HG02642 (cell line): Measurements from ENCODE around the gene ZNF615.
A peak's percentile ranks its signal among the peaks of the same experiment; 100 is the strongest.
"Not testable (repeated sequence)": the region's sequence is repeated elsewhere in the genome, so short reads cannot be mapped to it uniquely, and the experiment has no call there.

ENCODE experiments used
- ATAC-seq: cut with Tn5 transposase; IDR thresholded peaks from one replicate; pipeline ENCODE4 v1.9.1; 2021; ENCODE audit warnings: mild to moderate bottlenecking; ENCODE audit not compliant: unreplicated experiment, poor library complexity

ZNF615 gene

DNA sequence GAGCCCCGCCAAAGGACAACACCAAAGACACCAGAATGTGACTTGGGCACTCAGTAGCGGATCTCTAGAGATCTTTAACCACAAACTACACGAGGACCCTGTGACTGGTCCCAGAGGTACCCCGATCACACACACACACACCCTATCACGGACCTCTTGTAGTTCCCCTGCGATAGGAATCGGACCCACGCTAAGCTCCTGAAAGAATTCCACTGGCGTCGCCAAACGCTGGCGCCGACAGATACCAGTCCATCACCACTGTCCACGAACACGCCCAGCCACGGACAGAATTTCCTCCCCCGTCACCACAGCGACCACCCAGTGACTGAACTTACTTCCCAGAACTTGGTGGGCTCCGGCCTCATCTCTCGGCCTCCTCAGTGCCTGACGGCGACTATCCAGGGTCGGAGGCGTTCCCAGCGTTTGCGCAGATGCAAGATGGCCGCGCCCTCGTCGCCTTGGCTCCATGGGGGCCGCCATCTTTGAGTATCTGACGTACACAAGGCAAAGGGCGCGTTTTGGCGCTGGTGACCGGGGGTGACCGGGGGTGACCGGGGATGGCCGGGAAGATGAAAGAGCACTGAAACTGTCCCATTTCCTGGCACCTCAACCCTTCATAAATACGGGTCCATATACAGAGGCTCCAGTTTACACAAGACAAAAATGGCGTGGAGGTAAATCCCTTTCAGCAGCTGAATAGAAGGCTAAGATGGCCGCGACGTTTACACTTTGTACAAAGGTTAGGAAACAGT is at the start of gene ZNF615:
Gene ZNF615, minus strand, starts transcription at position 406 of the 752 bp plus-strand sequence. CDS start 4,500 bp downstream, outside the sequence.
- ATAC-seq = peak; percentile 96

DNA sequence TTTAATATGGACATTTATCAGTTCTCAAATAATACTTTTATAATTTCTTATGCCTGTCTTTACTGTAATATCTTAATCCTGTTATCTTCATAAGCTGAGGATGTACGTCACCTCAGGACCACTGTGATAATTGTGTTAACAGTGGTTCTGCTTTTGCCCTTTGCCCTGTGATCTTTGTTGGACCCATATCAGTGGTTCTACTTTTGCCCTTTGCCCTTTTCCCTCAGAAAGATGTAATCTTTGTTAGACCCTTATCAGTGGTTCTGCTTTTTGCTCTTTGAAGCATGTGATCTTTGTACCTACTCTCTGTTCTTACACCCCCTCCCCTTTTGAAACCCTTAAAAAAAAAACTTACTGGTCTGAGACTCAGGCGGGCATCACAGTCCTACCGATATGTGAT is 48.5 kb upstream of the ZNF615 start:
- ATAC-seq = not testable (repeated sequence)

- ATAC-seq = not testable (repeated sequence)
Observed at GRCh38 chr19:52051736-52052135, 43.7 kb upstream of the ZNF615 start.

DNA sequence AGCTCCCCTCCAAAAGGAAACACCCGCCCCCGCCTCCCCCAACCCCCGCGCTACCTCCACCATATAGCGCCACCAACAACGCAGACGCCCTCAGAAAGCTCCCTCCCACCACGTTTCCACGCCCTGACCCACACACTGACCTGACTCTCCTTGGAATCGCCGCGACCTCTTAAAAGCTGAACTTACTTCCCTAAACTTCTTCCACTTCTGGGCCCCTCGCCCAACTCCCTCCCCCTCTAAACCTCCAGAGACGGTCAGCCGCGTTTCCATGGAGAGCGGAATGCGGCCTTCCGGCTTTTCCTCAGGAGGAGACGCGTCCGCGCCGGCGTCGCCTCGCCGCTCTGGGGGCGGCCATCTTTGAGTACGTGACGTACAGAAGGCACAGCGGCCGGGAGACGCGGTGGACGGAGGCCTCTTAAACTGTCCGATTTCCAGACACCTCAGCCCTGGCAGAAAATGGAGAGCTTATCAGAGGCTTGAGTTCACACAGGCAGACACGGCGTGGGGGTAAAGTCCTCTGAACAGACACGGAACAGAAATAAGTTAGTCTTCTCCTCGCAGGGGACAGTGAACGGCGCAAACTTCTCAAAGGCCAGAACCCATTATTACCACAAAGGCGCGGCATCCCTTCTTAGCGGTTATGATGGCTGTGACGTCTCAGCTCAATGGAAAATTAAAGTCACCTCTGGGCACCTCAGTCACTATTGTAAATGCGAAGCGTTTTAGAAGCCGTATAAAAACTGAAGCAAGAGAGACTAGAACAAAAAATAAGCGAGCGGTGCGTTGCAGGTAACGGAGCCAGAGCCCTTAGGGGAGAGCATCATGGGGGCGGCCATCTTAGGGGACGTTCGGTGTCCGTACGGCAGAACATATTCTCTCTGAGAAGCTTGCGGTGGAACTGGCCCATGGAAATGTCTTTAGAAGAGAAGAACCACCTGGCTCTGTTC is 40.8 kb upstream of the ZNF615 start, which contains the start of gene ZNF432:
Gene ZNF432, minus strand, starts transcription at position 284 of the 947 bp plus-strand sequence. CDS start 1,970 bp downstream, outside the sequence.
- peak; percentile 94 for ATAC-seq

DNA sequence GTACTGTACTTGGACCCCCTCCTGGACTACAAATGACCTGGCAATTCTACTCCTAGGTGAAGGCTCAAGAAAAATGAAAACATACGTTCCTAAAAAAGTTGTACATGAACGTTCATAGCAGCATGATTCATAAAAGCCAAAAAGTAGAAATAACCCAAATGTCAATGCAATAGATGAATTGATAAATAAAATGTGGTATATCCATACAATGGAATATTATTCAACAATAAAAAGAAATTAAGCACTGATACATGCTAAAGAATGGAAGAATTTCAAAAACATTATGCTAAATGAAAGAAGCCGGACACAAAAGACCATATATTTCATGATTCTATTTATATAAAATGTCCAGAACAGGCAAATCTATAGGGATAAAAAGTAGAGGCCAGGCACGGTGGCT is 31.2 kb upstream of the ZNF615 start:
- no peak for ATAC-seq

- no peak for ATAC-seq
Observed at GRCh38 chr19:52034051-52034728, 26.2 kb upstream of the ZNF615 start.

DNA sequence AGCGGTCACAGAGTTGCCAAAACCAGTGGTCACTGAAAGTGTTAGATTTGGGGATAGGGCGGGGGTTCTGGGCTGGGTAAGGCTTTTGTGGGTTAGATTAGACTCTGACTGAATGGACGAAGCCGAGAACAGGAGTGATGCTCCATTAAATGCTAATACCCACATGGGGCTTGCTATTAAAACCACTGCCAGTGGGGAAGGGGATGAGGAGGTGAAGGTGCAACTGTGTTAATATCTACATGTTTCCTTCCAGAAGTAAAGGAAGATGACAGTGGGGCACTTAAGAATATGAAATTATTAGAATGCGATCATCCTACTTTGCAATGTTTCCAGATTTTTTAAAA is 20.7 kb upstream of the ZNF615 start:
- peak; percentile 21 for ATAC-seq

- peak; percentile 93 for ATAC-seq
Observed at GRCh38 chr19:52028027-52028779, 20.2 kb upstream of the ZNF615 start, which contains the start of gene ZNF614. TSS of gene ZNF614 (minus strand) at chr19:52028379. CDS start at chr19:52025745, 2,634 bp downstream.

DNA sequence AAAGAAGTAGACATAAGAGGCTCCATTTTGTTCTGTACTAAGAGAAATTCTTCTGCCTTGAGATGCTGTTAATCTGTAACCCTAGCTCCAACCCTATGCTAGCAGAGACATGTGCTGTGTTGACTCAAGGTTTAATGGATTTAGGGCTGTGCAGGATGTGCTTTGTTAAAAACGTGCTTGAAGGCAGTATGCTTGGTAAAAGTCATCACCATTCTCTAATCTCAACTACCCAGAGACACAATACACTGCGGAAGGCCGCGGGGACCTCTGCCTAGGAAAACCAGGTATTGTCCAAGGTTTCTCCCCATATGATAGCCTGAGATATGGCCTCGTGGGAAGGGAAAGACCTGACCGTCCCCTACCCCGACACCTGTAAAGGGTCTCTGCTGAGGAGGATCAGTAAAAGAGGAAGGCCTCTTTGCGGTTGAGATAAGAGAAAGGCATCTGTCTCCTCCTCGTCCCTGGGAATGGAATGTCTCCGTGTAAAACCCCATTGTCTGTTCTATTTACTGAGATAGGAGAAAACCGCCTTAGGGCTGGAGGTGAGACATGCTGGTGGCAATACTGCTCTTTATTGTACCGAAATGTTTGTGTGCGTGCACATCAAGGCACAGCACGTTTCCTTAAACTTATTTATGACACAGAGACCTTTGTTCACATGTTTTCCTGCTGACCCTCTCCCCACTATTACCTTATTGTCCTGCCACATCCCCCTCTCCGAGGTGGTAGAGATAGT is 18.4 kb upstream of the ZNF615 start:
- not testable (repeated sequence) for ATAC-seq

GRCh38 chr19:52024478-52024877 is 16.5 kb upstream of the ZNF615 start:
- not testable (repeated sequence) for ATAC-seq

GRCh38 chr19:52022193-52022592 is 14.2 kb upstream of the ZNF615 start:
- no peak for ATAC-seq

GRCh38 chr19:52020506-52020905 is 12.5 kb upstream of the ZNF615 start:
- ATAC-seq = no peak

DNA sequence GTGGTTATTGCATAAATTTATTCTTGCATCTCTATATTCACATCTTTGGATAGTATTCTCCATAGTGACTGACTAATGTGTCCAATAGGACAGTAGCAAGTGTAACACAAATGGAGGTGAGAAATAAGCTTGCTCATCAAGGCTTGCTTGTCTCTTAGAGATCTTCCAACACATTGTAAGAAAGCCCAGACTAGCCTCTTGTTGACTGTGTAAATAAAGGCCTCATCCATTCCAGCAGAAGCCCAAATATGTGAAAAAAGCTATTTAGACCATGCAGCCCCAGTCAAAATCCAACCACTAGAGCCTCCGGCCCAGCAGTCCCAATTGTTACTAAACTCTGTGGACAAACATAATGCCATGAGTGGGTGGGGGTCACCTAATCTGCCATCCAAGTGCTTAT is 2.7 kb upstream of the ZNF615 start:
- ATAC-seq = no peak

- ATAC-seq = no peak
Observed at GRCh38 chr19:52007451-52007805, 583 bp downstream of the ZNF615 start.

- no peak for ATAC-seq
Observed at GRCh38 chr19:51994048-51994644, 13.9 kb downstream of the ZNF615 start.

GRCh38 chr19:51993422-51993821 is 14.6 kb downstream of the ZNF615 start:
- ATAC-seq = no peak

GRCh38 chr19:51986309-51987291 is 21.4 kb downstream of the ZNF615 start, which contains the start of gene ZNF350:
TSS of gene ZNF350 (minus strand) at chr19:51986840. CDS start at chr19:51974360, 12,480 bp downstream.
- peak; percentile 92 for ATAC-seq
